Cortex of kidney (tissue), 1 donor: ENCODE data around the gene RRP1B.
A peak's percentile ranks its signal among the peaks of the same experiment; 100 is the strongest.

Experiments used
- DNase-seq: peaks from one replicate; lab custom pipeline; 2025; lab: John Stamatoyannopoulos, UW

The RRP1B gene

DNA sequence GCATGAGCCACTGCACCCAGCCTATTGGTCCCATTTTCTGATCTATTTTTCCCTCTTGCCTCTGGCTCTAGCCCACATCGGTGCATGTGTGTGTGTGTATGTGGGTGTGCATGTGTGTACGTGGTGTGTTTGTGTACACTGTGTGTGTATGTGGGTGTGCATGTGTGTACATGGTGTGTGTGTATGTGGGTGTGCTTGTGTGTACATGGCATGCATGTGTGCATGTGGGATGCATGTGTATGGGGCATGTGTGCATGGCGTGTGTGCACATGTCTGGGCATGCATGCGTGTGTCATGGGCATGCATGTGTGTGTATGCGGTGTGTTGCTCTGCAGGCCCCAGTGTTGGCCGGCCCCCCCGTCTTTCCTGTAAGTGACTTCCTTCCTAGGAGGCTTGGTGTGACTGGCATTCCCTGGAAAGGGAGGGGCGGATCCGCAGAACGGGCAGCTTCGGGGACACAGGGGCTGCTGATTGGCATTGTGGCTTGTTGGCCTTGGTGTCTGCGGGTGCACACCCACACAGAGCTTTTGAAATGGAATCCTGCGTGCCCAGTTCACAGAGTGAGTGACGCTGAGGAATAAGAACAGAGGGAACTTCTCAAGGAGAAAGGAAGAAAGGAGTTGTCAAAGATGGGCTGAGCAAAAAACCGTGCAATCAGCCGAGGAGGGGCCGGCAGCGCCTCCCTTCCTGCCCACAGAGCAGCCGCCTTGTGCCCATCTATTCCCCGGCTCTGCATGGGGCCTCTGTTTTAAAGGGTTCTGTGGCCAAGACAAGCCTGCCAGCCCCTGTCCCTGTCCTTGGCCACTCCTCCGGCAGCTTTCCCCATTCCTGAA, 67.5 kb downstream of the RRP1B start:
- DNase-seq: no peak

DNA sequence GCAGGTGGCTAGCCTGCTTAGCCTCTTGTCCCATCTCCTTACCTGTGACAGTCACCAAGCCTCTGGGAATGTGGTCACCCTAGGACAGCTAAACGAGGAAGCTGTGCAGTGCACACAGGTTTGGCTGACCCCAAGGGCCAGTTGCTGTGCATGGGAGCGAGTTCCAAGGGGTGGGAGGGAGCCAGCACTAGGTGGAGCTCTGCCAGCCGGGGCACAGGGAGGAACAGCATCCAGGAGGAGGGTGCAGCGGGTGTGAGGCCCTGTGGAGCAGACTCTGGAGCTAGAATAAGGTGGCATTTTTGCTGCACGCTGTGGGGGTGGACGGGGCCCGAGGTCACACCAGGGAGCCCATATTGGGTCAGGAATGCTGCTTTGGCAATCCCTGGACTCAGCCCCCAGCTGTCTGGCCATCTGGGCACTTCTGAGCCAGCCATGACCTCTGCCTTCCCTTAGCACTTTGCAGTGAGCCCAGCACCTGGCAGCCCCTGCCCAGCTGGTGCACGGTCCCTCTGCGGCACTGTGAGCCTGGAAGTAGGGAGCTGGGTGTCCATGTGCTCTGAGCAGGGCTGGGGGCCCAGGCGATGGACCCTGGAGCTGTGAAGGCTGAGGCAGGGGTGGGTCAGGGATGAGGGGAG, 68.3 kb downstream of the RRP1B start:
- no peak for DNase-seq

DNA sequence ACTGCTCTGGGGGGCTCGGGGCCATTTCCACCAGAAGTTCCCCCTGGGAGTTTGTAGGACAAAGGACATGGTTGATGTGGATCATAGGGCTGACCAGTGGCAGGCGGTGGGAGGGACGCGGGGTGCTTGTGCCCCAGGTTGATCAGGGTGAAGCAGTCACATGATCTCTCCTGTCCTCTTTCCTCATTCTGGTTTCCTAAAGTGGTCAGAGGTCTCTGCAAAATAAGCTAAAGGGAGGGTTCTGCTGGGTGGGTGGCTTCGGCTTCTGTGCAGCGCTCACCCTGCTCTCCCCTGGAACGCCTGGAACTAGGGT, 68.8 kb downstream of the RRP1B start:
- no peak for DNase-seq

DNA sequence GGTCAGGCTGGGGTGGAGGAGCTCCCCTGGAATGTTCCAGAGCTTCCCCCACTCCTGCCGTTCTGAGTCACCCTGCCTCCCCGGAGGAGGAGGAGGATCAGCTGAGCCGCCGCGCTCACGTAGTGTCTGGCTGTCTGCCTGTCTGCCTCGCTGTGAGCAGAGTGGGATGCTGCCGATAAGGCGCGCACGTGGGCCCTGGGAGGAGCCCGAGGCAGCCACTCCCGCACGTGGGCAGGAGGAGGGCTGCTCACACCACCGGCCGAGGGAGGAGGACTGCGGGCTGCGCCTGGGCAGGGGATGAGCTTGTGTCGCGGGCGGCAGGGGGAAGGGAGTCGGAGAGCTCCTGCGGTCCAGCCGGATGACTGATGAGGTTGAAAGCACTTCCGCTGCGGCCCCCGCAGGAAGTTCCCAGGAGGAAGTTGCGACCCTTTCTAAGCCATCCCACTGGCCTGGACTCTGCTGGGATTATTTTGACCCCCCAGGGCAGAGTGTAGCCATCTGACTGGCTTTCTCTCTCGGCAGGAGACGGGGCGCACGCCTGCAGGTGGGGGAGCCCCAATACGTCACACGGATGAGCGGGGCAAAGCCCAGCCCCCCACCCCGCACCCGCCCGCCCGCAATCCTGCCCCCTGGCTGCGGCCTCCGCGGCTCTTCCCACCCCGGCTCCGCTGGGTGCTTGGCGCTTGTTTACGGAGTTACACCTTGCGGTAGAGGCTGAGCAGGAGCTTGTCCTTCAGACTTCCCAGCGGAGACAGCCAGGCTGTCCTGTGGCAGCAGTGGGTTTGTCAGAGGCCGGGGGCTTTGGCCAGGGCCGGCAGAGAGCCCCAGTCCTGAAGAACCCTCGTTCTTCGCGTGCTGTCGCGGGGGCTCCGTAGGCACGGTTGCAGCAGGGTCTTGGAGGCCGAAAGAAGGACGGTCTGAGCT, 69.4 kb downstream of the RRP1B start:
- peak; percentile 41 for DNase-seq

DNA sequence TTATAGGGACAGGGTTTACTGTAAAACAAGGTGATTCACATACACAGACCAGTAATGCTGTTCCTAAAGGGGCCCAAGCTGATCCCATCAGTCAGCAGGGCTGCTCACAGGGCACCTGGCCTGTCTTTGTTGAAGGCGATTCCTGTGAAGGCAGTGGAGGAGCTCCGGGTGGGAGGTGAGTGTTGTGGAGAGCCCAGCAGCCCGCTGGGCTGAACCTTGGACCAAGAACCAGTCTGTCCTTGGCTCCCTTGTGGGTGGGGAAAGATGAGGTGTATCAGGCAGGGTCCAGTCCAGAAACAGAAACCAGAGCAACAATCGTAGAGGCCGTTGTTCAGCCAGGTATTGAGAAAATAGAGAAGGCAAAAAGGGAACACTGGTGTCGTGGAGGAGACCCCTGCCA, 72.1 kb downstream of the RRP1B start:
- no peak for DNase-seq

DNA sequence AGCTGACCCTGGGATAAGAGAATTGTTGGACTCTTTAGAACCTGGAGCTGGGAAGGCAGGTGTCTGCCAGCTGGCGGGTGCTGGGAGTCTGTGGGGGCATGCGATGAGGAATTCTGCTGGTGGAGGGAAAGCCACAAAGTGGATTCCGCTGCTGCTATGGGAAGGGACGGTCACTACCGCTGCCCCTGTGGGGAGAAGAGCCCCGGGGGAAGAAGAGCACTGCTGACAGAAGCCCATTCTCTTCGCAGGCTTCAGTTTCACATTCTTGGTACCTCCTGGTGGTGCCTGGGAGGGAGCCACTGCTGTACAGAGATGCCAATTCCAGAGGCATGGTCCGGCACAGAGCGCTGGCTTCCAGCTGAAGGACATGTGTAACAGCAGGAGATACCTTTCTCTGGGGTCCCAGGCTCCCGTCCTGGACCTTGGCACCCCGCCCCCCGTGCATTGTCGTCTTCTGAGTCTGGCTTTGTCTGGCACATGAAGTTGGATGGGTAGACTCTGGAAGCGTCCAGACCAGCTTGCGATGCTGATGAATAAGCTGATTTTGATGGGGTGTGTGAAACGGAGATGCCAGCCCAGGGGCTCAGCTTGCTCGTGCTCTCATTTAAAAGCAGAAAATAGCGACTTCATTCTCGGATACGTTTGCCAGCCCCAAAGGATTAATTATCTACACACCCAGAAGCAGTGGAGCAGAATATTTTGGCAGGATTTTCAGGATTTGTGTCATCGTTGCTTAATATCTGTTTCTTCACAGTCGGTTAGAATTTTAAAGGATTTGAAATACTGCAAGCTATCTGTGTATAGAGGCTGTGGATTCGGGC, 72.7 kb downstream of the RRP1B start:
- DNase-seq: no peak

DNA sequence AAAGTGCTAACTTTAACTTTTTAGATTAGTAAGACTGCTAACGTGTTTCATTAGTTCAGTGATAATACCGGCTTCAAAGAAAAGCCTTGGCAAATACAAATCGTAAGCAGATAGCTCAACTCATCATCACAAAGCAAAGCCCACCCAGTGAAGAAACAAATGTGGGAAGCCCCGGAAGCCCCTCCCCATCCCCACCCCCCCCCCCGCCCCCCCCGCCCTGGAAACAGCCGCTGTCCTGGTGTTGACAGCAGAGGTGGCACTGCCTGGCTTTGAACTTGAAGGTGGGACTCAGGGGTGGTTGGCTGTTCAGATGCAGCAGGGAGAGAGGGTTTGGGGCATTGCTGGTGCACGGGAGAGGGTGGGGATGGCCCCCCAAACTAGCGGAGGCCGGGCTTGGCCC, 73.7 kb downstream of the RRP1B start:
- no peak for DNase-seq

DNA sequence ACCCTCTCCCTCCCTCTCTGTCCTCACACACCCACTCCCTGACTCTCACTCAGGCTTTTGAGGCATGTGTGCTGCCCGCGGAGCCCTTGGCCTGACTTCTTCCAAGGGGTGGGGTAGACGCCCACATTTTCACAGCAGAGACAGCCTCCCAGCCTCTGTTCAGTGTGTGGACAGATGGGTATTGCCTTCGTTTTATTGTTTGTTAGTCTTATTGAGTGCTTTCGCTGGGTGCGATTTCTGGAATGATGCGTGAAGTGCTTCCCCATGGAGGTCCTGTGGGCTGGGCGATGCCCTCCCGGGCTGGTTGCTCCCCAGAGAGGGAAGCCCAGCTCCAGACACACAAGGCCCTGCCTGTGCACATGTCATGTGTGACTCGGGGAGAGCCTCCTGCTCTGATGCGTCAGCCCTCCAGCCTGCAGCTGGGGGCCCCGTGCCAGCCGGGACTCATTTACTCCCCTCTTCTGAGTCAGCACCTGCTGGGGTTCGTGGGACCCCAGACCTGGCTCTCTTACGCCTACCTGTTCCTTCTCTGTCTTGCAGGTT, 74.2 kb downstream of the RRP1B start:
- no peak for DNase-seq

DNA sequence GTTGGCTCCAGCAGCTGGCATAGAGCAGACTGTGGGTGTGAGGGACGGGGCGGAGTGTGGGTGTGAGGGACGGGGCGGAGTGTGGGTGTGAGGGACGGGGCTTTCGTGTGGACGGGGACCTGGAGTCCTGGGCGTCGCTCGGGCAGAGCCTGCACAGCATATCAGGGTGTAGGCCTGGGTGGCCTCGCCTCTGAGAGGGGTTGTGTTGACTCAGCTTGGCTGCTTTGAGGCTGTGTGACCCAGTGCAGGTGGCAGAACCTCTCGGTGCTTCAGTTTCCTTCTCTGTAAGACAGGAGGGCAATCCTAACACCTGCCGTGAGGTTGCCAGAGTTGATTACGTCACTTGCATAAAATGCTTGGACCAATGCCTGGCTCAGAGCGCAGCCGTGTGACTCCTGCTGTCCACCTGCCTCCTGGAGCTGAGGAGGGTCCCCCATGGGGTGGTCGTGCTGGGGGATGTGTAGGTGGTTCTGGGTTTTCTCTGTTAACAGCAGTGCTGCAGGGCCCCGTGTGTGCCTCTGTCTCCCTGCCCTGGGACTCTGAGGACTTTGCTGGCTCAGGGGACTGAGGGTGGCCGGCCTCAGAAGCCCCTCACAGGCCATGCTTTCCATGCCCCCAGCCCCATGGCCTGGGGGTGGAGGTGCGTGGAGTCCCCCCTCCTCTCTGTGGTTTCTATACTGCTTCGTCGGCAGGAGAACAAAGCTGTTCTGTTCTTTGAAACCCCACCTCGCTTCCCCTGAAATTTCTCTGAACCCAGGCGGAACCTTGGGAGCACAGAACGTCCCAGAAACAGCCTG, 75.0 kb downstream of the RRP1B start:
- no peak for DNase-seq

DNA sequence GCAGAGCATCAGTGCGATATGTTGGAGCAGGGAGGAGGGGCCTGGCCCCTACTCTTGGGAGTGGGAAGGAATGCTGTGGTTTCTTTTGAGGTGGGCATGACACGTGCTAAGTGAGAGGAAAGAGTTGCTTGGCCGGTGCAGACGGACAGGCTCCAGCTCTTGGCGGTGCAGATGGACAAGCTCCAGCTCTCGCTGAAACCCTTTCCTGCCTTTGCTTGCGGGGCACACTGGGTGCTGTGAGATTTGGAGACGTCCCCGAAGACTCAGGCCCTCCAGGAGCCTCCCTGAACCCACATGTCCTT, 75.5 kb downstream of the RRP1B start:
- no peak for DNase-seq

DNA sequence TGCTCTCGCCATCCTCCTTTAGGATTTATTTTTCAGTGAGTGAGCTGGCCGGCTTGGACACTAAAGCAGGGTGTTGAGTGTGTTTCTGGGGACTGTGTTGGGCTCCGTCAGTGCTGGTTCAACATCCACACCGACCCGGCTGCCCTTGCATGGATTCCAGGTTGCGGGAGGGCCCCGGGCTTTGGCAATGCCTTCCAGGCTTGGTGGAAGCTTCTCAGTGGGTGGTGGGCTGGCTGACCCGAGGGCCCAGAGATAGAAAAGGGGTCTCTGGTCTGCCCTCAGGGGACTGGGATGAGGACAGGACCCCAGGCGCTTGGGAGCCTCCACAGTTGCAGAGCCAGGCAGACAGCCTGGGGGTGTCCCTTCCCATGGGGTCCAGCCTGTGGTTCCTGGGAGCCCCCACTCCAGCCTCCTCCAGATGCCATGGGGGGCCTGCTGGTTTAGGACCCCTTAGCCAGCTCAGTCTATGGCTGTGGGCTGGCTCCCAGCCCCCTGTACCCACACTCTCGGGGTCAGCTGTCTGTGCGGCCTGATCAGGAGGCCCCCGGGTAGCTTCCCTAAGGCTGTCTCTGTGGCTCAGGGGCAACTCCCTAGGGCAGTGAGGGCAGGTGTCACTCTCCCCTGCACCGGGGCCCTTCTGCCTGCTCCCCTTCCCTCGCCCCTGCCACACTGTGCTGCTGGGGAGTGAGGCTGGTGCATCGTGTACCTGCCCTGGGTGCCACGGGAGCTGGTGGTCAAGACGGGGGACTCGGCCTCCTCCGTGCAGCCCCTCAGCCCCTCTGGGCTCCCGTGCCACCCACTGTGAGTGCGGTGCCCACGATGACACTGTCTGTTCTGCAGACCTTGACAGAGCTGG, 76.1 kb downstream of the RRP1B start:
- DNase-seq: no peak

DNA sequence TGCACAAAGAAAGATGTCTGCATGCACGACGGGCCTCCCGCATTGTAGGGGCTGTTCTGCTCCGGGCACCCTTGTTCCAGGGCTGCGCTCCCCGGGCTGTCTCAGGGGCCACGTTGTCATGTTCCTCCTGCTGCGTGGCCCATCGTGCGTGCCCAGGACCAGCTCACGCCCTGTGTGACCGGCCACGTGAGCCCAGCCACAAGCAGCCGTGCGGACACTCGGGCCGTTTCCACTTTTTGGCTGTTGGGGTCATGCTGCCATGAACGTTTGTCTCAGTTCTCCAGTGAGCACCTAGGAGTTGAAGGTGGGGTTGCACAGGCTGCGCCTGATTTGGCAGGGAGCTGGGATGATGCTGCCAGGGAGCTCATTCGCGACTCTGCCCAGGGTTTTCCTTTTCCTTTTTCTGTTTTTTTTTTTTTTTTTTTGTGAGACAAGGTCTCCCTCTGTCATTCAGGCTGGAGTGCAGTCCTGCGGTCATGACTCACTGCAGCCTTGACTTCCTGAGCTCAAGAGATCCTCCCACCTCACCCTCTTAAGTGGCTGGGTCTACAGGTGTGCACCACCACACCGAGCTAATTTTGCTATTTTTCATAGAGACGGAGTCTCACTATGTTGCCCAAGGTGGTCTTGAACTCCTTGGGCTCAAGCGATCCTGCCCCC, 77.0 kb downstream of the RRP1B start:
- DNase-seq: no peak

DNA sequence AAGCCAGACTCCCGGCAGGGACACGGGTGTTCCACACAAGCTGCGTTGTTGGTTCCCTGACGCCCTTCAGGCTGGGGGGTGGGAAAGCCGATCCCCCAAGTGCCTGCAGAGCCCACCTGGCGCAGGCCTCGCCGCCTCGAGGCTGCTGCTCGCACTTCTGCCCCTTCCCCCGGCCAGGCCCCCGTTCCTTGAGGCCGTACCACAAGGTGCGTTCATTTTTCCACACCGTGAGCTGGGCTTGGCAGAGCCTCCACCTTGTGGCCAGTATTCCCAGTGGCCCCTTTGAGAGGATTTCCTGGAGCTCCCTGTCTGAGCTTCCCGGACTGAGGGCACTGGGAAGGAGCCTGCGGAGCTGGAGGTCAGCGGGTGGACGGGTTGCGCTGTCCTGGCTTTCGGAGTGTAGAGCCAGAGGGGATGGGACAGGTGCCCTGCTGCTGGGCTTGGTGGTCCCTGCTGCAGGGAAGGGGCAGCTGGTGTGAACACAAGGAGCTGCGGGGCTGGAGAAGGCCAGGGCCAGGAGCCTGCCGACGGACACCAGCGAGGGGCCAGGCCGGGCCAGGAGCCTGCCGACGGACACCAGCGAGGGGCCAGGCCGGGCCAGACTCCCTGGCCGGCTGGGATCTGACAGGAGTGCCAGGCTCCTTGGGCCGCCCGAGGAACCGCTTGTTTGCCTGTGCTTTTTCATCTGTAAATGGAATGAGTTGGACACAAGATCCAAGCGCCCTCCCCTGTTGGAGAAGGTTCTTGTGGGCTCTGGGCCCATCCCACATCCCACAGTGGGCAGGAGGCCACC, 78.0 kb downstream of the RRP1B start:
- no peak for DNase-seq

DNA sequence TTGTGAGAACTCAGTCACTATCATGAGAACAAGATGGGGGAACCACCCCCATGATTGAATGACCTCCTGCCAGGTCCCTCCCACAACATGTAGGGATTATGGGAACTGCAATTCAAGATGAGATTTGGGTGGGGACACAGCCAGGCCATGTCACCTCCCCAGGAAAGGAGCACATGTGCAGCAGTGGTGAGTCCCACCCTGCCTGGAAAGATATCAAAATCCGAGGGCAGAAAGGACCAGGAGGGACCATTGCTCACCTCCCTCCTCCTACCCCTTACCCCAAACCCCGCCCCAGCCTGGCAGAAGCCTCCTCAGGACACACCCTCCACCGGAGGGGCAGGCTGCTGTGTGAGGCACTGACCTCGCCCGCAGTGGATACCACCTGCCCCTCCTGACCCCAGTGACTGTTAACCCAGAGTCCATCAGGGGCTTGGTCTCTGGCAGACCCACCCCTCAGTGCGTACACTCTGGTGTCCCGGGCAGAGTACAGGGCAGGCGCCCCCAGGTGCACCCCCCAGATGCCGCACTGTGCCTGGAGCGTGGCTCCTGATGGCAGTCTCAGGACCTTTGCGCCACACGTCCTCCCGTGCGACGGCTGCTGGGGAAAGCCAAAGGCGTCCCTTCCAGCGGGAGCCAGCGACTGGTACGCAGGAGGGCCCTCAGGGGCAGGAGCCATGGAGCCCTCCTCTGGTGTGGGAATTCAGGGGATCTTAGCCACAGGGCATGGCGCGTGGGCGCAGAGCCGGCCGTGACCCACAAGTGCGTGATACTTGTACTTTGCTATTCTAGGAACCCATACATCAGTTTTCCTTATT, 80.5 kb downstream of the RRP1B start:
- no peak for DNase-seq

DNA sequence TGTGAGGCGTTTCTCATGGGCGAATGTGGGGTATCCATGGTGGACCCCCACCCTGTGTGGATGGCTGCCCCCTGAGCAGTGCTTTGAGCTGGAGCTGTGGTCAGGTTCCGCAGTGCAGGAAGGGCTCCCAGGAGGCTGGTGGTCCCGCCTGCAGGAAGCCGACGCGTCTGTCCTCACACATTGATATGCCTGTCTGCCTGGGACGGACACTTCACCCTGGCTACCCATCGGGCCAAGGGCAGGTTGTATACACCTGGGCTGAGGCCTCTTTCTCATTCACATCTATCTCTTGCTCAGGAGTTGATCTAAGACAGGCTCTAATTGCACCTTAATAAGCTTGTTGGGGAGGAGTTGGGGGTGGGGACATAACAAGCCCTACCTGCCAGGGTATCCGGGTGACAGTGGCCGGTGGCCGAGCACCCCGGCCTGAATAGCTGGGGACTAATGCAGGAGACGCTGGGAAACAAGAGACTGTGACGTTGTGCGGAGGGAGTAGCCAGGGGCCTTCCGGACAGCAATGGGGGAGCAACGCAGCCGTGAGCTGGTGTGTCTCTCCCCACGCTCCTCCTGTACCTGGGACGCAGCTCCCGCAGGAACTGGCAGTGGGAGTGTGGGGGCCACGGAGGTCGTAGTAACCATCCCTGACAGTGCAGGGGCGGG, 81.3 kb downstream of the RRP1B start:
- no peak for DNase-seq

DNA sequence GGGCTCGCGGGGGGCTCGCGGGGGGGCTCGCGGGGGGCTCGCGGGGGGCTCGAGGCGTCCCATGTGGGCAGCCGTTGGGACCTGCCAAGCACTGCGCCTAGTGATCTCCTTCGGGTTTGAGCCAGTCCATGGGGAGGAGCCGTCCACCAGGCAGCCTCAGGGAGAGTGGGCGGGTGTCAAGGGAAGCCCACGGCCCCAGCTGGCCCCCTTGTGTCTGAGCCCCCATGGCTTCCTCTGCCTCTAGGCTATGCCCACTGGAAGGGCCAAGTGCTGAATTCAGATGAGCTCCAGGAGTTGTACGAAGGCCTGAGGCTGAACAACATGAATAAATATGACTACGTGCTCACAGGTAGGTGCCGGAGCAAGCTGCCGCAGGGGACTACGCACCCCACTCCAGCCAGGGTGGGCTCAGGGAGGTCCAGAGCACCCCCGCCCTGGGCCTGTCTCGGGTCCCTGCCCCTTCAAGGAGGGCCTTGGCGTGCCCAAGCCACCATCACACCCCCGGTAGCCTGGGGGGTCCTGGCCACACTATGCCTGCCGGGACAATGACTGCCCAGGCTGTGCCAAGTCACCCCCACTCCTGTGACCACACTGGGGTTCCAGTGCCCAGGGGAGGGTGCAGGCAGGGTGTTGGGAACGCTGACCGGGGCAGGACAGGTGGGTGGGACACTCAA, 82.2 kb downstream of the RRP1B start:
- no peak for DNase-seq

DNA sequence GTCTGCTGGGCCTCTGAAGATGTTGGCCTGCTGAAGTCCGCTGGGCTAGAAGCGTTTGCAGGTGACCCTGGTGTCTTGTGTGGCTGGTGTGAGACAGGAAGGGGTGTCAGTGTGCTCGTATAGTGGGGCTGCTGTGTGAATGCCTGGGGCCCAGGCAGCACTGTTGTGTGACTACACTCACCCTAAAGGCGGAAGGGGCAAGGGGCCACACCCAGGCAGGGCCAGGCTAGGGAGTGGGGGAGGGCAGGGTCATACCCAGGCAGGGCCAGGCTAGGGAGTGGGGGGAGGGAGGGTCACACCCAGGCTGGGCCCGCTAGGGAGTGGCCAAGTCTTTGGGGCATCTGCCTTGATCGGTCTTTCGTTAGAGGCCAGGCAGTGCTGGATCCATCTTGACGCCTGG, 84.6 kb downstream of the RRP1B start:
- DNase-seq: no peak
